HepG2 (cell line): ENCODE measurements around the gene FMNL2. TPM values are rescaled to one million over a fixed set of nuclear protein-coding genes. Genes with fewer than 3 reads are reported as not detected.

Experiments
- ETV5 ChIP-seq: IDR thresholded peaks from 2 replicates; pipeline ENCODE4 v1.6.1; 2018; ENCODE audit warnings: missing biosample characterization, missing genetic modification reagents, inconsistent platforms, borderline replicate concordance
- HDAC1 ChIP-seq: sonication (generic); formaldehyde crosslinking; IDR thresholded peaks from 2 replicates; pipeline ENCODE4 v1.5.1; 2020; ENCODE audit warnings: mild to moderate bottlenecking, missing genetic modification reagents
- HDAC2 ChIP-seq: sonication (generic); formaldehyde crosslinking; IDR thresholded peaks from 2 replicates; pipeline ENCODE4 v1.4.0; 2020; ENCODE audit warnings: missing genetic modification reagents
- HNF4G ChIP-seq, 2 experiments: sonication (generic) in 1 of 2; formaldehyde crosslinking in 1 of 2; IDR thresholded peaks; 2 replicates each; pipeline versions ENCODE4 v1.4.0 to v1.6.1; 2011 to 2020; ENCODE audit warnings: borderline replicate concordance in 2 of 2, low read depth in 2 of 2, mild to moderate bottlenecking in 2 of 2, low read length in 1 of 2, missing genetic modification reagents in 1 of 2, moderate library complexity in 1 of 2
- ISL2 ChIP-seq: sonication (generic); formaldehyde crosslinking; IDR thresholded peaks from 2 replicates; pipeline ENCODE4 v1.5.0; 2020; ENCODE audit warnings: missing genetic modification reagents
- ISX ChIP-seq: sonication (generic); formaldehyde crosslinking; conservative IDR thresholded peaks from 2 replicates; pipeline ENCODE4 v1.5.0; 2020; ENCODE audit warnings: missing genetic modification reagents
- KAT7 ChIP-seq: IDR thresholded peaks from 2 replicates; pipeline ENCODE4 v1.6.1; 2018; ENCODE audit warnings: borderline replicate concordance, missing compliant biosample characterization
- NAIF1 ChIP-seq: sonication (generic); formaldehyde crosslinking; IDR thresholded peaks from 2 replicates; pipeline ENCODE4 v1.5.0; 2020; ENCODE audit warnings: mild to moderate bottlenecking, missing genetic modification reagents, borderline replicate concordance
- POLR2A ChIP-seq, 2 experiments: IDR thresholded peaks; 2 replicates each; pipeline ENCODE4 v1.6.1; 2011; ENCODE audit warnings: low read depth in 2 of 2, low read length in 2 of 2, mild to moderate bottlenecking in 1 of 2, moderate library complexity in 1 of 2; ENCODE audit not compliant: insufficient read depth in 1 of 2
- RXRA ChIP-seq: sonication (generic); formaldehyde crosslinking; IDR thresholded peaks from 2 replicates; pipeline ENCODE4 v1.5.1; 2020; ENCODE audit warnings: missing genetic modification reagents
- SMC3 ChIP-seq: IDR thresholded peaks from 2 replicates; pipeline ENCODE4 v1.6.1; 2011; ENCODE audit warnings: low read length, improper control_type of control experiment
- U2AF2 ChIP-seq: fragments of 200-400 bp; formaldehyde crosslinking; IDR thresholded peaks from 2 replicates; pipeline ENCODE4 v1.6.1; 2017; ENCODE audit warnings: low read depth, mild to moderate bottlenecking, low read length
- ZNF292 ChIP-seq: sonication (generic); formaldehyde crosslinking; IDR thresholded peaks from 2 replicates; pipeline ENCODE4 v1.8.1; 2022; ENCODE audit warnings: mild to moderate bottlenecking, low read depth, missing genetic modification reagents, borderline replicate concordance
- ZNF510 ChIP-seq: sonication (generic); formaldehyde crosslinking; IDR thresholded peaks from 2 replicates; pipeline ENCODE4 v1.4.0; 2020; ENCODE audit warnings: low read depth, mild to moderate bottlenecking, missing genetic modification reagents
- ZNF724P ChIP-seq: sonication (generic); formaldehyde crosslinking; IDR thresholded peaks from 2 replicates; pipeline ENCODE4 v1.8.0; 2022; ENCODE audit warnings: missing genetic modification reagents, borderline replicate concordance
- ZNF83 ChIP-seq: sonication (generic); formaldehyde crosslinking; IDR thresholded peaks from 2 replicates; pipeline ENCODE4 v1.4.0; 2020; ENCODE audit warnings: missing genetic modification reagents, mild to moderate bottlenecking, borderline replicate concordance
- polyA plus RNA-seq, 8 experiments: library from polyadenylated mRNA; depleted of rRNA in 3 of 8; stranded (reverse) in 7 of 8; unstranded in 1 of 8; fragments of >200 nt; fragmentation: Illumina TruSeq in 4 of 8; extraction: Trizol in 4 of 8; gene quantifications; 2 replicates each; pipeline versions ENCODE4 v1.2.1 to v1.2.3, GENCODE V29; 2011 to 2016; ENCODE audit warnings: low read depth in 4 of 8, missing spikeins in 1 of 8, mixed read lengths in 1 of 8; ENCODE audit not compliant: insufficient read depth in 1 of 8
- total RNA-seq, 5 experiments: library from RNA; depleted of rRNA; stranded (reverse); fragments of >200 nt; fragmentation: Illumina TruSeq; extraction: Trizol; gene quantifications; 2 replicates each; pipeline ENCODE4 v1.2.3, GENCODE V29; 2016; ENCODE audit warnings: low read depth in 1 of 5
- TF ChIP-seq, protein P1 (sequence below): sonication (generic); formaldehyde crosslinking; IDR thresholded peaks from 2 replicates; pipeline ENCODE4 v1.9.0; 2021; ENCODE audit warnings: mild to moderate bottlenecking, missing genetic modification reagents
- TF ChIP-seq, protein P2 (sequence below): sonication (generic); formaldehyde crosslinking; IDR thresholded peaks from 2 replicates; pipeline ENCODE4 v1.8.1; 2023; ENCODE audit warnings: mild to moderate bottlenecking, missing genetic modification reagents
- TF ChIP-seq, protein P3 (sequence below): sonication (generic); formaldehyde crosslinking; IDR thresholded peaks from 2 replicates; pipeline ENCODE4 v1.5.0; 2020; ENCODE audit warnings: mild to moderate bottlenecking, missing genetic modification reagents, borderline replicate concordance
- TF ChIP-seq, protein P4 (sequence below): IDR thresholded peaks from 2 replicates; pipeline ENCODE4 v1.6.1; 2018; ENCODE audit warnings: missing genetic modification reagents, mild to moderate bottlenecking, missing compliant biosample characterization

The FMNL2 gene
- total and polyA plus RNA-seq, 2 of the 13 experiments (the other 11 are each of a cell fraction or from before 2014, with no cell fraction given): 66.5 to 67.7 TPM

DNA sequence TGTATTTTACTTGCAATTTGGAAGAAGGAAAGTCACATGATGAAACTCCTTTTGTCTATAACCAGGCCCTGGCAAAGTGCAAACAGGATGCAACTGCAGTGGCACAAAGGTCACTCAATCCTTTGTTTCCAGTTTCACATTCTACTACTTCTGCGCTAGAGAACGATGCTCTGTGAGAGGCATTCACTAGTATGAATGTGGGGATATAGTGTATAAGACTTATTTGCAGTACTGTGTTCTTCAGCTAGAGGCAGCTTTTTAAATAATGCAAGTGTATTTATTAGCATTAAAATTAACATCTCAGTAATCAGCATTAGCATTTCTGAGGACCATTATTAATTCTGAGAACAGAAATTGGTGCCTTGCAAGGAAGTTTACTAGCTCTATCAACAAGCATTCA, 313.4 kb downstream of the FMNL2 start (continued):
- TF ChIP-seq, protein P1, sequence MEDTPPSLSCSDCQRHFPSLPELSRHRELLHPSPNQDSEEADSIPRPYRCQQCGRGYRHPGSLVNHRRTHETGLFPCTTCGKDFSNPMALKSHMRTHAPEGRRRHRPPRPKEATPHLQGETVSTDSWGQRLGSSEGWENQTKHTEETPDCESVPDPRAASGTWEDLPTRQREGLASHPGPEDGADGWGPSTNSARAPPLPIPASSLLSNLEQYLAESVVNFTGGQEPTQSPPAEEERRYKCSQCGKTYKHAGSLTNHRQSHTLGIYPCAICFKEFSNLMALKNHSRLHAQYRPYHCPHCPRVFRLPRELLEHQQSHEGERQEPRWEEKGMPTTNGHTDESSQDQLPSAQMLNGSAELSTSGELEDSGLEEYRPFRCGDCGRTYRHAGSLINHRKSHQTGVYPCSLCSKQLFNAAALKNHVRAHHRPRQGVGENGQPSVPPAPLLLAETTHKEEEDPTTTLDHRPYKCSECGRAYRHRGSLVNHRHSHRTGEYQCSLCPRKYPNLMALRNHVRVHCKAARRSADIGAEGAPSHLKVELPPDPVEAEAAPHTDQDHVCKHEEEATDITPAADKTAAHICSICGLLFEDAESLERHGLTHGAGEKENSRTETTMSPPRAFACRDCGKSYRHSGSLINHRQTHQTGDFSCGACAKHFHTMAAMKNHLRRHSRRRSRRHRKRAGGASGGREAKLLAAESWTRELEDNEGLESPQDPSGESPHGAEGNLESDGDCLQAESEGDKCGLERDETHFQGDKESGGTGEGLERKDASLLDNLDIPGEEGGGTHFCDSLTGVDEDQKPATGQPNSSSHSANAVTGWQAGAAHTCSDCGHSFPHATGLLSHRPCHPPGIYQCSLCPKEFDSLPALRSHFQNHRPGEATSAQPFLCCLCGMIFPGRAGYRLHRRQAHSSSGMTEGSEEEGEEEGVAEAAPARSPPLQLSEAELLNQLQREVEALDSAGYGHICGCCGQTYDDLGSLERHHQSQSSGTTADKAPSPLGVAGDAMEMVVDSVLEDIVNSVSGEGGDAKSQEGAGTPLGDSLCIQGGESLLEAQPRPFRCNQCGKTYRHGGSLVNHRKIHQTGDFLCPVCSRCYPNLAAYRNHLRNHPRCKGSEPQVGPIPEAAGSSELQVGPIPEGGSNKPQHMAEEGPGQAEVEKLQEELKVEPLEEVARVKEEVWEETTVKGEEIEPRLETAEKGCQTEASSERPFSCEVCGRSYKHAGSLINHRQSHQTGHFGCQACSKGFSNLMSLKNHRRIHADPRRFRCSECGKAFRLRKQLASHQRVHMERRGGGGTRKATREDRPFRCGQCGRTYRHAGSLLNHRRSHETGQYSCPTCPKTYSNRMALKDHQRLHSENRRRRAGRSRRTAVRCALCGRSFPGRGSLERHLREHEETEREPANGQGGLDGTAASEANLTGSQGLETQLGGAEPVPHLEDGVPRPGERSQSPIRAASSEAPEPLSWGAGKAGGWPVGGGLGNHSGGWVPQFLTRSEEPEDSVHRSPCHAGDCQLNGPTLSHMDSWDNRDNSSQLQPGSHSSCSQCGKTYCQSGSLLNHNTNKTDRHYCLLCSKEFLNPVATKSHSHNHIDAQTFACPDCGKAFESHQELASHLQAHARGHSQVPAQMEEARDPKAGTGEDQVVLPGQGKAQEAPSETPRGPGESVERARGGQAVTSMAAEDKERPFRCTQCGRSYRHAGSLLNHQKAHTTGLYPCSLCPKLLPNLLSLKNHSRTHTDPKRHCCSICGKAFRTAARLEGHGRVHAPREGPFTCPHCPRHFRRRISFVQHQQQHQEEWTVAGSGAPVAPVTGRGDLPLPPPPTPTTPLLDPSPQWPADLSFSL: no peak
- peak; percentile 50; the same call in 1 of the 2 replicates for TF ChIP-seq ETV5 (CRISPR knock-in tag)
- no peak for TF ChIP-seq RXRA (CRISPR knock-in tag)
- no peak for TF ChIP-seq SMC3
- TF ChIP-seq ZNF83 (CRISPR knock-in tag): no peak
- no peak for TF ChIP-seq POLR2A (IDR thresholded peaks at IDR 0.05; ENCODE audit: insufficient read depth in 1 of 2, low read depth in 2 of 2, low read length in 2 of 2)
- TF ChIP-seq ZNF724P: no peak
- no peak for TF ChIP-seq KAT7 (CRISPR knock-in tag)
- TF ChIP-seq ISL2 (CRISPR knock-in tag): no peak
- TF ChIP-seq ZNF292 (CRISPR knock-in tag): no peak
- TF ChIP-seq ISX (CRISPR knock-in tag): no peak
- TF ChIP-seq, protein P2, sequence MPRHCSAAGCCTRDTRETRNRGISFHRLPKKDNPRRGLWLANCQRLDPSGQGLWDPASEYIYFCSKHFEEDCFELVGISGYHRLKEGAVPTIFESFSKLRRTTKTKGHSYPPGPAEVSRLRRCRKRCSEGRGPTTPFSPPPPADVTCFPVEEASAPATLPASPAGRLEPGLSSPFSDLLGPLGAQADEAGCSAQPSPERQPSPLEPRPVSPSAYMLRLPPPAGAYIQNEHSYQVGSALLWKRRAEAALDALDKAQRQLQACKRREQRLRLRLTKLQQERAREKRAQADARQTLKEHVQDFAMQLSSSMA (CRISPR knock-in tag): no peak
- no peak for TF ChIP-seq ZNF510 (CRISPR knock-in tag)
- no peak for TF ChIP-seq HDAC2 (CRISPR knock-in tag)
- no peak for TF ChIP-seq U2AF2
- TF ChIP-seq, protein P3, sequence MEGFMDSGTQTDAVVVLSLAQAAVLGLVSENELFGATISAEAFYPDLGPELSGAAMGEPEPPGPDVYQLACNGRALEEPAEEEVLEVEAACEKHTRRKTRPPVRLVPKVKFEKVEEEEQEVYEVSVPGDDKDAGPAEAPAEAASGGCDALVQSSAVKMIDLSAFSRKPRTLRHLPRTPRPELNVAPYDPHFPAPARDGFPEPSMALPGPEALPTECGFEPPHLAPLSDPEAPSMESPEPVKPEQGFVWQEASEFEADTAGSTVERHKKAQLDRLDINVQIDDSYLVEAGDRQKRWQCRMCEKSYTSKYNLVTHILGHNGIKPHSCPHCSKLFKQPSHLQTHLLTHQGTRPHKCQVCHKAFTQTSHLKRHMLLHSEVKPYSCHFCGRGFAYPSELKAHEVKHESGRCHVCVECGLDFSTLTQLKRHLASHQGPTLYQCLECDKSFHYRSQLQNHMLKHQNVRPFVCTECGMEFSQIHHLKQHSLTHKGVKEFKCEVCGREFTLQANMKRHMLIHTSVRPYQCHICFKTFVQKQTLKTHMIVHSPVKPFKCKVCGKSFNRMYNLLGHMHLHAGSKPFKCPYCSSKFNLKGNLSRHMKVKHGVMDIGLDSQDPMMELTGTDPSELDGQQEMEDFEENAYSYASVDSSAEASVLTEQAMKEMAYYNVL: 0 out of 2 replicates have a peak, but pooled peaks have one; percentile 67
- TF ChIP-seq NAIF1: no peak
- TF ChIP-seq, protein P4, sequence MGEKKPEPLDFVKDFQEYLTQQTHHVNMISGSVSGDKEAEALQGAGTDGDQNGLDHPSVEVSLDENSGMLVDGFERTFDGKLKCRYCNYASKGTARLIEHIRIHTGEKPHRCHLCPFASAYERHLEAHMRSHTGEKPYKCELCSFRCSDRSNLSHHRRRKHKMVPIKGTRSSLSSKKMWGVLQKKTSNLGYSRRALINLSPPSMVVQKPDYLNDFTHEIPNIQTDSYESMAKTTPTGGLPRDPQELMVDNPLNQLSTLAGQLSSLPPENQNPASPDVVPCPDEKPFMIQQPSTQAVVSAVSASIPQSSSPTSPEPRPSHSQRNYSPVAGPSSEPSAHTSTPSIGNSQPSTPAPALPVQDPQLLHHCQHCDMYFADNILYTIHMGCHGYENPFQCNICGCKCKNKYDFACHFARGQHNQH (CRISPR knock-in tag): no peak
- no peak; the same call in 1 of the 2 replicates for TF ChIP-seq HDAC1 (CRISPR knock-in tag)
- TF ChIP-seq HNF4G (IDR thresholded peaks at IDR 0.05; ENCODE audit: borderline replicate concordance, low read depth, low read length): peak; percentile 50; the same call in 1 of the 2 replicates
- no peak for TF ChIP-seq HNF4G (CRISPR knock-in tag; IDR thresholded peaks at IDR 0.05; ENCODE audit: borderline replicate concordance, low read depth)
